ENCODE measurements around the gene CHD9.

DNA sequence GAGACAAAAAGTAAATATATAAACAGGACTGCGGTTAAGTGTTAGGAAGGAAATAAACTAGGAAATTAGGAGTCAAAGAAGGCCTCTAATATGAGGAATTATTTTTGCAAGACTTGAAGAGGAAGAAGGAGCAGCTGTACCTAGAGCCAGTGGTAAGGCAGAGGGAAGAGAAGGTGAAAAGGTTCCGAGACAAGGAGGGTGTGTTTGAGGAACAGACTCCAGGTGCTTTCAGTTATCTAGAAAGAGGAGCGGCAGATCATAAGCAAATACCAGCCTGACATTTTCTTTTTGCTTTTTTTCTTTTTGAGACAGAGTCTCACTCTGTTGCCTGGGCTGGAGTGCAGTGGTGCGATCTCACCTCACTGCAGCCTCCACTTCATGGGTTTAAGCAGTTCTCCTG lies 61.0 kb downstream of the CHD9 start:
- no peak for TF ChIP-seq SP1 (IDR thresholded peaks at IDR 0.05)
- TF ChIP-seq ZNF384 (IDR thresholded peaks at IDR 0.05), result no peak
- TF ChIP-seq ARNT (IDR thresholded peaks at IDR 0.05), result no peak
- TF ChIP-seq FOXK2 (IDR thresholded peaks at IDR 0.05), result no peak
- TF ChIP-seq SUZ12 (IDR thresholded peaks at IDR 0.05), result no peak
- TF ChIP-seq FOXM1 (IDR thresholded peaks at IDR 0.05; ENCODE audit: borderline replicate concordance), result no peak
- TF ChIP-seq BHLHE40 (IDR thresholded peaks at IDR 0.05; ENCODE audit: borderline replicate concordance), result no peak
- no peak for TF ChIP-seq HDGF (IDR thresholded peaks at IDR 0.05; ENCODE audit: borderline replicate concordance)
- TF ChIP-seq FOXA1 (IDR thresholded peaks at IDR 0.05), result no peak
- TF ChIP-seq ELF4 (IDR thresholded peaks at IDR 0.05), result no peak
- TF ChIP-seq LEF1 (IDR thresholded peaks at IDR 0.05; ENCODE audit: borderline replicate concordance), result no peak
